Stomach (tissue), 4 donors: Measurements from ENCODE around the gene MCF2L2.
"Not testable (repeated sequence)": the region's sequence is repeated elsewhere in the genome, so short reads cannot be mapped to it uniquely, and the experiment has no call there.

Experiments used
- EP300 ChIP-seq: sonication (generic); formaldehyde crosslinking; IDR thresholded peaks from one replicate; pipeline ENCODE4 v1.6.1; 2017; ENCODE audit warnings: antibody characterized with exemption
- TF ChIP-seq, protein P1 (sequence below), 7 experiments: fragments of 450-650 bp in 4 of 7; fragments of 200-600 bp in 3 of 7; sonication (generic) in 3 of 7; IDR thresholded peaks; one replicate each; pipeline ENCODE4 v1.5.1; 2016 to 2019; ENCODE audit warnings: antibody characterized with exemption in 7 of 7, control low read depth in 2 of 7, mild to moderate bottlenecking in 1 of 7

DNA sequence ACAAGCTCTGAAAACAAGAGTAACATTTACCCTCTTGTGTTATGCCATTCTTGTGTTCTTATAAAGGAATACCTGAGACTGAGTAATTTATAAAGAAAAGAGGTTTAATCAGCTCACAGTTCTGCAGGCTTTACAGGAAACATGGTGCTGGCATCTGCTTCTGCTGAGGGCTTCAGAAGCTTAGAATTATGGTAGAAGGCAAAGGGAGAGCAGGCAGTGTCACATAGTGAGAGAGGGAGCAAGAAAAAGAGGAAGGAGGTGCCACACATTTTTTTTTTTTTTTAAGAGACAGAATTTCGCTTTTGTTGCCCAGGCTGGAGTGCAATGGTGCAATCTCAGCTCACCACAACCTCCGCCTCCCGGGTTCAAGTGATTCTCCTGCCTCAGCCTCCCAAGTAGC, 12.1 kb upstream of the MCF2L2 start:
- TF ChIP-seq, protein P1, sequence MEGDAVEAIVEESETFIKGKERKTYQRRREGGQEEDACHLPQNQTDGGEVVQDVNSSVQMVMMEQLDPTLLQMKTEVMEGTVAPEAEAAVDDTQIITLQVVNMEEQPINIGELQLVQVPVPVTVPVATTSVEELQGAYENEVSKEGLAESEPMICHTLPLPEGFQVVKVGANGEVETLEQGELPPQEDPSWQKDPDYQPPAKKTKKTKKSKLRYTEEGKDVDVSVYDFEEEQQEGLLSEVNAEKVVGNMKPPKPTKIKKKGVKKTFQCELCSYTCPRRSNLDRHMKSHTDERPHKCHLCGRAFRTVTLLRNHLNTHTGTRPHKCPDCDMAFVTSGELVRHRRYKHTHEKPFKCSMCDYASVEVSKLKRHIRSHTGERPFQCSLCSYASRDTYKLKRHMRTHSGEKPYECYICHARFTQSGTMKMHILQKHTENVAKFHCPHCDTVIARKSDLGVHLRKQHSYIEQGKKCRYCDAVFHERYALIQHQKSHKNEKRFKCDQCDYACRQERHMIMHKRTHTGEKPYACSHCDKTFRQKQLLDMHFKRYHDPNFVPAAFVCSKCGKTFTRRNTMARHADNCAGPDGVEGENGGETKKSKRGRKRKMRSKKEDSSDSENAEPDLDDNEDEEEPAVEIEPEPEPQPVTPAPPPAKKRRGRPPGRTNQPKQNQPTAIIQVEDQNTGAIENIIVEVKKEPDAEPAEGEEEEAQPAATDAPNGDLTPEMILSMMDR (IDR thresholded peaks at IDR 0.05) = not testable (repeated sequence)
- not testable (repeated sequence) for TF ChIP-seq EP300
